ENCODE results near the gene GRID2. TPM values are rescaled to one million over a fixed set of nuclear protein-coding genes. Genes with fewer than 3 reads are reported as not detected.
"Not testable (repeated sequence)": the region's sequence is repeated elsewhere in the genome, so short reads cannot be mapped to it uniquely, and the experiment has no call there.

GRID2 gene
- not detected in 2 replicates for total RNA-seq (2014; rRNA removed; shearing (Covaris generic))

DNA sequence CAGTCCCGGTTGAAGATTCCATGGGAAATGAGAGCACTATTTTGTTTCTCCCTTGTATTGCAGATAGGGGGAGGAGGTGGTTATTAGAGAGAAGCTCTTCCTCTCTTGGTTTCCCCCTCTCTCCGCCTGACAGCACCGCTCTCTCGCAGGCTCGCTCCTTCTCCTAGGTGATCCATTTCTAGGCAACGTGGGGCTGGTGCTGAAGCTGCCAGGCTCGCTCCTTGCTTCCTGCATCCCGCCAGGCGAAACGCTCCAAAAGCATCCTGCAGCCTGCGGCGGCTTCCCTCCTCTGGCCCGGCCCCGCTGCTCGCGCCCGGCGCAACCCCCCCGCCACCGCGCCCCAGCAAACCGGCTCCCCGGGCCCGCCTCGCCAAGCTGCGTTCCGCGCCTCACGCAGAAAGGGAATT, at the start of gene GRID2:
TSS of gene GRID2 (plus strand) at position 346 of the 407 bp plus-strand sequence.
- DNase-seq (ENCODE audit: low spot score), result peak; percentile 3

- no peak for DNase-seq (ENCODE audit: low spot score)
These were observed 49.6 kb upstream of the GRID2 start for GRCh38 chr4:92253986-92254671.

DNA sequence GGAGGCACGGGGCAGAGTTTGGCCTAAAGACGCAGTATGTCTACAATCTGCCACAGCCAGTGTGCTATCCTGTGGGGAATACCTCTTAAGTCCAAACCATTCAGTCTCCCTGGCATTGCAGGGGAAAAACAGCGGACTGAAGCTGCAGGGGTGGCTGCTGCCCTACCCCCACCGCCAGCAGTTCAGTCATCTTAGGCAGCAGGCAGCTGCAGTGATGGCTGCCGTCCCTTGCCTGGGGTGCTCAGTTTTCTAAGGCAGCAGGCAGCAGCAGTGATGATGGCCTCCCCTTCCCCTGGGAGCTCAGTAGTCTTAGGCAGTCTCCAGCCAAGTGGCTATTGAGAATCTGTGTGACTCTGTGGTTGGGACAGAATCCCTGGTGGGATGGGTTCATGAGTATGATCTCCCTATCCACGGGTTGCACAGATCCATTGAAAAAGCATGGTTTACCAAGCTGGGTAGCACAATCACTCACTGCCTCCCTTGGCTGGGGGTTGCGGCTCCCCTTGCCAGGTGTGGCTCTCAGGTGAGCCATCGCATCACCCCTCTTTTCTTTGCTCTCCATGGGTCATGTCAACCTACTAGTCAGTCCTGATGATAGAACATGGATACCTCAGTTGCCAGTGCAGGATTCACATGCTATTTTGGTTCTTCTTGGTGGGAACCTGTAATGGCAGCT, 48.9 kb upstream of the GRID2 start:
- DNase-seq (ENCODE audit: low spot score), result no peak

DNA sequence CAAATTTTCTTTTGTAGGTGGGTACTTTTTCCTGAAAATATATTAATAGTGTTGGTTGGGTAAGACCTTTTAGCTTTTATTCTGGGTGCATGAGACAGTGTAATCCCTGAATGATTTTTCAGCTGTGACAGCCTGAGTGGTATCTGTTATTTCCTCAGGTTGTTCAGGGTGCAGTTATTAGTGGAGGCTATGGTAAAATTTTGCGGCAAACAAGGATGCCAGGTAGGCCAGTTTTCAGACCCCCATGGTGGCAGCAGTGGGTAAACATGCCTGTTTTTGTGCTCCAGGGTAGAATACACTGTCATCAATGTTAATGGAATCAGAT, 47.9 kb upstream of the GRID2 start:
- DNase-seq (ENCODE audit: low spot score), result no peak

GRCh38 chr4:92257931-92258857, 45.6 kb upstream of the GRID2 start:
- DNase-seq (ENCODE audit: low spot score), result no peak

DNA sequence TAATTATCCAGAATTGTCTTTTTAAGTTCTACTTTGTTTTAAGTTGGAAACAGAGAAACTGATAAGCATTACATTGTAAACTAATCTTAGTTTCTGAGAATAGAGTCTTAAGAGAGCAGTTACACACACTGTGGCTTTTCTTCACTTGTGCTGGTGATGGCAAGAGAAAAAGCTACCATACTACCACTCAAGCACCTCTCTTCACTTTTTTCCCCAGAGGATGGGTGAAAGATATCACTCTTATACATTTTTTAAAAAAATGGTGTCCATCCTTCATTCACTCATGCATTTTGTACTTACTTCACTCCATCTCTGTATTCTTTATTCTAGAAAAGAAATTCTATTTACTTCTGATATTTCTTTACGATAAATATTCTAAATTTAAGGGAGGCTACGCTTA, 42.5 kb upstream of the GRID2 start:
- no peak for DNase-seq (ENCODE audit: low spot score)

- DNase-seq (ENCODE audit: low spot score), result no peak
These were observed 41.4 kb upstream of the GRID2 start for GRCh38 chr4:92262371-92262770.

GRCh38 chr4:92263010-92263409, 40.8 kb upstream of the GRID2 start:
- no peak for DNase-seq (ENCODE audit: low spot score)

GRCh38 chr4:92263575-92263974, 40.2 kb upstream of the GRID2 start:
- DNase-seq (ENCODE audit: low spot score), result no peak

GRCh38 chr4:92264163-92264562, 39.6 kb upstream of the GRID2 start:
- DNase-seq (ENCODE audit: low spot score), result no peak

- no peak for DNase-seq (ENCODE audit: low spot score)
These were observed 38.7 kb upstream of the GRID2 start for GRCh38 chr4:92265021-92265420.

DNA sequence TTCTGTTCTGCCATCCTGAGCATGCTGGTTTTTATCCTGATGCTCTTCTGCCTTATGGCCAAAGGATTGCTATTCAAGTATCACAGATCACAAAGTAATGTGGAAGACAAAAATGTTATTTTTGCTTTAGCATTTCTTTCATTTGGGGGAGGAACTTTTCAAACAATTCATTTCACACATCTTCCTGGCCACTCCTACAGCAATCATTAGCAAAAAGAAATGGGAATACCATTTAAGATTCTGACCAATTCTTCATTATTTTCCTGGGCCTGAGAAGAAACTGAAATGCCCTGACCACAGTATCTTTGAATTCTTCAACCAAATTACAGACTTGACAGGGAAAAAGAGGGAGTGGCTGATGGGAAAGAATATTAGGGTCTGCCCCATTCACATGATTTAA, 38.0 kb upstream of the GRID2 start:
- no peak for DNase-seq (ENCODE audit: low spot score)

DNA sequence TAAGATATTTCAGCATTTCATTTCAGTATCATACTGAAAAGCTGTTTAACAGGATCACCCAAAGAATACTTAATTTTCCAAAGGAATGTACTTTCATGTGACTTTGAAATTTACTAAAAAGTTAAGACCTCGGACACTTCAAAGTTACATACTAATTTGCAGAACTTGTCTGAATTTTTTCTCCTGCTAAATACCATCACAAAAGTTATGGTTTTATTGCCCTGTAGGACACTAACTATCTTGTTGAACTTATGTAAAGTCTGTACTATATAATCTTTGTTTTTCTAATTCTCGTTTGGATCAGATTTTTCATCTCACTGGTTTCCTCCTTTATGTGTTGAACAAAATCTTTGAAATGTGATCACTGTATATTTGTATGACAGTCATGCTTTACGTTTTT, 37.2 kb upstream of the GRID2 start:
- DNase-seq (ENCODE audit: low spot score), result no peak

DNA sequence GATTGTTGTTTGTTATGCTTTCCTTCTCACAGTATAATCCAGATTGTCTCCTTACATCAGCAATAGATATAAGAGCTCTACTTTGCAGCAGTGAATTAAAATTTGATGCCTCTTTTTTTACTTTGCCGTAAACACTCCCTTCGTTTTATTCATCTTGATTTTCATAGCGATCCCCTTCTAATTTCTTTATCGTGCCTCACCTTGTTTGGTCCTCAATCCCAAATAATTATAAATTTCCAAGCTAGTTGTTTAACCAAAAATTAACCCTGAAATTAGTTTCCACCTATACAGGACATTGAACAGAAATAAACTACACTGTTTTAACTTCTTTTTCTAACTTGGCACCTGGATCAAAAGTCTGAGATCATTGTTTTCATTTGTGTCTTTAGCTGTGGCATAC, 35.1 kb upstream of the GRID2 start:
- no peak for DNase-seq (ENCODE audit: low spot score)

GRCh38 chr4:92270908-92271307, 32.9 kb upstream of the GRID2 start:
- DNase-seq (ENCODE audit: low spot score), result peak; percentile 10

DNA sequence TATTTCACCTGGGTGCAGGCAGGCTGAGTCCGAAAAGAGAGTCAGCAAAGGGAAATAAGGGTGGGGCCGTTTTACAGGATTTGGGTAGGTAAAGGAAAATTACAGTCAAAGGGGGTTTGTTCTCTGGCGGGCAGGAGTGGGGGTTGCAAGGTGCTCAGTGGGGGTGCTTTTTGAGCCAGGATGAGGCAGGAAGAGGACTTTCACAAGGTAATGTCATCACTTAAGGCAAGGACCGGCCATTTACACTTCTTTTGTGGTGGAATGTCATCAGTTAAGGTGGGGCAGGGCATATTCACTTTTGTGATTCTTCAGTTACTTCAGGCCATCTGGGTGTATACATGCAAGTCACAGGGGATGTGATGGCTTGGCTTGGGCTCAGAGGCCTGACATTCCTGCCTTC, 32.2 kb upstream of the GRID2 start:
- not testable (repeated sequence) for DNase-seq (ENCODE audit: low spot score)

DNA sequence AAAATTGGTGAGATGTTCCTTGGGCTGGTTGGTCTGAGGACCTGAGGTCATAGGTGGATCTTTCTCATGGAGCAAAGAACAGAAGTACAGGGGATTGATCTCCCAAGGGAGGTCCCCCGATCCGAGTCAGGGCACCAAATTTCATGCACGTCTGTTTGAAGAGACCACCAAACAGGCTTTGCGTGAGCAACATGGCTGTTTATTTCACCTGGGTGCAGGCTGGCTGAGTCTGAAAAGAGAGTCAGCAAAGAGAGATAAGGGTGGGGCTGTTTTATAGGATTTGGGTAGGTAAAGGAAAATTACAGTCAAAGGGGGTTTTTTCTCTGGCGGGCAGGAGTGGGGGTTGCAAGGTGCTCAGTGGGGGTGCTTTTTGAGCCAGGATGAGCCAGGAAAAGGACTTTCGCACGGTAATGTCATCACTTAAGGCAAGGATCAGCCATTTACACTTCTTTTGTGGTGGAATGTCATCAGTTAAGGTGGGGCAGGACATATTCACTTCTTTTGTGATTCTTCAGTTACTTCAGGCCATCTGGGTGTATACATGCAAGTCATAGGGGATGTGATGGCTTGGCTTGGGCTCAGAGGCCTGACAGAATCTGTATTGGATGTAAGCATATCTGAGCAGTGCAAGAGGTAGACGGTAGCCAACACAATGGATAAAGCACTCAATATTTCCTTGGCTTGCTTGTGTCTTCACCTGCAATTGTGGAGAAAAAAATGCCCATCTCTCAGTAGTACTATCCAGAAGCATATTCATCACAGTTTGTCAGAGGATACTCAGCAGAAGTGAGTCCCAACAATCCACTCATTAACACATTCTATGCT, 26.5 kb upstream of the GRID2 start:
- DNase-seq (ENCODE audit: low spot score), result not testable (repeated sequence)

- DNase-seq (ENCODE audit: low spot score), result no peak
These were observed 24.5 kb upstream of the GRID2 start for GRCh38 chr4:92279296-92279695.

DNA sequence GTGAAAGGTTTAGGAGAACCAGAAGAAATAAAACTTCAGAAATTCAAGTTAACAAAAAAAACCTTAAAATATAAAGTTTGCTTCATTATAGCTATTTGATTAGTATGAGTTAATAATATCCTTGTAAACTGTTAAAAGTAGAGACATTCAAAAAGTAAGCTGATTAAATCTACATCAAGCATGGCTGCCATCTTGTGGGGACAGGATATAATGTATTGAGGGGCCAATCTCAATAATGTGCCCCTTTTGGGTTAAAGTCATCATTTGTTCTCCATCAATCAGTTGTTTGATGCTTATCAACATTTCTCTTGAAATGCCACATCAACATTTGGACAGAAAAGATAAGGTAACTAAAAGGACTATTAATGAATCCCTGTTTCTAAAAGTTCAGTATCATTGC, 4.6 kb upstream of the GRID2 start:
- no peak for DNase-seq (ENCODE audit: low spot score)

DNA sequence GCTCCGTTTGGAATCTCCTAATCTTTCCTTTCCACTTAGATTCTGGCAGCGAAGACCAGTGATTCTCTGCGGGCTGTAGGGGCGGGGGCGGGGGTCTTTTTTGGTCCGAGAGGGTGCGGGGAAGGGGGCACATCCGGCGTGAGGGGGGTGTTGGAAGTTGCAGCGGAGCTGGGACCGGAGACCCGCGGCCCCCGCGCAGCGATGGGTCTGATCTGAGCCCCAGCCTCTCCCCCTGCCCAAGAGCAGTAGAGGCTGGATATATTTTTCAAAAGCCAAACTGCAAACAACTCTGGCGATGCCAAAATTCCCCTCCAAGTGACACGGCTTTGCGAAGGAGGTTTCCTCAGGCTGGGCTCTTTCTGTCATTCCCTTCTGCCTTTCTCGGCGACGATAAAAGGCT, 355 bp downstream of the GRID2 start:
- no peak for DNase-seq (ENCODE audit: low spot score)

DNA sequence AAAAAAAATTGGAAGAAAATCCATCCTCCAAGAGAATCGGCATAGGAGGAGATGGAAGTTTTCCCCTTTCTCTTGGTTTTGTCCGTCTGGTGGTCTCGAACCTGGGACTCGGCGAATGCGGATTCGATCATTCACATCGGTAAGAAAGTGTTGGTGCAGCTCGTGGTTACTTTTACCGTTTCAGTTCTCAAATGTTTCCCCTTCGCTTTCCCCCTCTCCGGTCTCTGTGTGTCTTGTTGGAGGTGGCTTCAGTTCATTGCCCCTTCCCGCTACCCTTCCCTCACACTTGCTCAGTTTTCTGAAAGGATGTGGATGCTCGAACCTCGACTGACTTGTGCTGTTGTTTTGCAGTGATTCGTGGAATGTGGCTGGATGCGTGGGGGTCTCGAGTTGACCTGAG, 840 bp downstream of the GRID2 start:
- DNase-seq (ENCODE audit: low spot score), result no peak
